Fibroblast of skin of abdomen (primary cell): Measurements from ENCODE around the gene IFNA1. TPM values are rescaled to one million over a fixed set of nuclear protein-coding genes. Genes with fewer than 3 reads are reported as not detected.
"Not testable (repeated sequence)": the region's sequence is repeated elsewhere in the genome, so short reads cannot be mapped to it uniquely, and the experiment has no call there.

Source experiments
- DNase-seq: peaks from one replicate; pipeline ENCODE4 v3.0.0-alpha.2; 2013
- polyA plus RNA-seq, 2 experiments: library from polyadenylated mRNA; unstranded; fragments of 120-200 nt; gene quantifications; one replicate each; pipeline ENCODE4 v1.2.1, GENCODE V29; 2013; ENCODE audit not compliant: insufficient read length in 2 of 2

Gene IFNA1
- 0.30 TPM for polyA plus RNA-seq (2013, experiment 1 of 2; ENCODE audit: insufficient read length)
- polyA plus RNA-seq (2013, experiment 2 of 2; ENCODE audit: insufficient read length), result 0.47 TPM

DNA sequence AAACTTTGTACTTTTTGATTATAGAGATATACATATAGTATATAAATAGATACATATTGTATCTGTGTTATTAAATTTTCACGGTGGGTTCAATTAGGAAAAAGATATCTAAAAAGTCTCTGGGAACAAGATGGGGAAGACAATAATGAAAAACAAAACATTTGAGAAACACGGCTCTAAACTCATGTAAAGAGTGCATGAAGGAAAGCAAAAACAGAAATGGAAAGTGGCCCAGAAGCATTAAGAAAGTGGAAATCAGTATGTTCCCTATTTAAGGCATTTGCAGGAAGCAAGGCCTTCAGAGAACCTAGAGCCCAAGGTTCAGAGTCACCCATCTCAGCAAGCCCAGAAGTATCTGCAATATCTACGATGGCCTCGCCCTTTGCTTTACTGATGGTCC lies at the start of gene IFNA1:
IFNA1 (plus strand) TSS at position 301 of the 400 bp plus-strand sequence; CDS start at position 370, 69 bp downstream.
- DNase-seq, result no peak

DNA sequence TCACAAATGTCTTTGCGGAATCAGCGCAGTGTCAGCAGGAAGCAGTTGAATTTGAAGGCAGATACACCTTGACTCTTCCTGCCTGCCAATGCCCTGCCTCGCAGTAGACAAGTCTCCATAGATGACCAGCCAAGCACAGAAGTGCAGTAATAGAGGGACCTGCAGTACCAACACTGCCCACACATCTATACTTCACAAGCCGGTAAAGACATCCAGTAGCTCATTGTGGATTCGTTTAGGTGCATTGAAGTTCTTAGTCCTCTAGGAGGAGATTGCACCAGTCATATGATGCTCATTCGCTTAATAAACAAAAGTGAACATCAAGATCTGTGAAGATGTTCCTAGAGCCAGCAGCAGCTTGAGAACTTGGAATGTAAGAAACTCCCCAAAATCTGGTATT lies 48.0 kb upstream of the IFNA1 start:
- DNase-seq, result peak; percentile 3

DNA sequence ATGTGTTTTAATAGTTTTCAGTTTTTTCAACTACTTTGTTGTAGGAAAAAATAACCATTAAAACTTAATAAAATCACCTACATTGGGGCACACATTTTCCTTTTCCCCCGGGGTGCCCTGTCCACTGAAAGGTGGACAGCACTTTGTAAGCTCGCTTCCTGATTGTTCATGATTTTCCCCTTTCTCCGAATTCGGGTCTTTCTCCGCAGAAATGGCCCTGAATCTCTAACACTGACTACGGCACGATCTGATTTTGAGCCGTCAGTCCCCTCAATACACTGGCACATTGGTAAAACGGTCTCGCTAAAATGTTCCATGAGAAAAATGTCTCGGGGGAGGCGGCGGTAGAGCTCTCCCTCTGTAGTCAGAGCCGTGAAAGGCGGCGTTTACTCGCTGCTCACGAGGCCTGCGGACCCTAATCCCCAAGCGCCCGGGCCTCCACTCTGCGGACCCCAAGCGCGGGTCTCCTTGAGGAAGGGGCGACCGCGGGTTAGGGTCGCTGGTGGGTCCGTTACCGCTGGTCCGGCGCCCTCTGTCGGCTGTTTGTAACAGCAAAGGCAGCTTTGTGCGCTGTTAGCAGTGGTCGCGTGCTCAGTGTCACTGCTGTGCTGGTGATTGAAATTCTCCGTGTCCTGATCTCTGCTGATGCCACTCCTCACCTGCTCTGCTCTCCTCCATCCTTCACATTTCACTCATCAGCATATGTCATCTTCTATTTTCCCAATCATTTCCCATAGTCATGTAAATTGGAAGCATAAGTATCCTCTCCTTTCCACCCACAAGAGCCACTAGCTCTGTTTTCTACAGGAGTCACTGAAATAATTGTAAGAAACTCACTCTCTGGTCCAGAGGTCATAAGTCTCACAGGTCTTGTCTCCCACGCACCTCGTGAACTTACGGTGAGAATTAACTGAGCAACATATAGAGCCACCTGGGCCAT lies 44.2 kb upstream of the IFNA1 start:
- DNase-seq, result peak; percentile 20

DNA sequence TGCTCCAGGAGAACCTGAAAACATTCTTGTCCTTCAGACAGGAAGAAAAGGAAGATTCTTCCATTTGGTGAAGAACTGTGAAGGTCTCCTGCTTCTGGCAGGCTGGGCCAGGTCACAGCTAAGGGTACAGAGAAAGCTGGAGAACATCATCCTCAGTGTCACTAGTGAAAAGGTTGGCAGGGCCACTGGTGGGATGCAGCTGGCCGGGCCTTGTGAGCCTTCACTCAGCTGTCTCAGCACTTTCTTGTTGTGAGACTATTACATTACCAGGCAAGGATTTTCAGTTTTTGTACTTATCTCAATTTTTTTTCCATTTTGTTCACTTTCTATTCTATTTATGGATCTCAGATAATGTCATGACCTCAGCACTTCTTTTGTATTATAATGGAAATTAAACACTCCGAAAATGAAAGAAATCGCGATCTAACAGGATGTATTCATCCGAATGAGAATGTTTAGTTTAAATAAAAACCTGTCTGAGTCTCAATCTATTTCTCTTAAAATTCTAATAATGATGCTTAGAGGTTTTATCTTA lies 41.2 kb upstream of the IFNA1 start:
- no peak for DNase-seq

DNA sequence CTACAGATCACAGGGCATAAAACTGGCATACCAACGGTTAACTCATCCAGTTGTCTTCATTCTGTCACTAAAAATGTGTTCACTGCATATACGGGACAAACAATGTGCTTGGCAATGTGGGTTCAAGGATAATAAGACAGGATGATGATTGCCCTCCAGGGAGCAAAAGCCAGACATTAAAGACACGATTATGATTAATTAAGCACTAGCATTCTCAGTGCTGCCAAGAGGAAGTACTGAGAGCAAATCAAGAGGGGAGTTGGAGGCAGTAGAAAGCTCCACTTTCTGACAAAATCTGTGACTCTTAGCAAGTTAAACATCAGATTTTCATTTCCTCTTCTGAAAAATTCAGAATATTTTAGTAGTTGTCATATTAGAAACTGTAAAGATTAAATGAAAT lies 40.3 kb upstream of the IFNA1 start:
- DNase-seq, result no peak

DNA sequence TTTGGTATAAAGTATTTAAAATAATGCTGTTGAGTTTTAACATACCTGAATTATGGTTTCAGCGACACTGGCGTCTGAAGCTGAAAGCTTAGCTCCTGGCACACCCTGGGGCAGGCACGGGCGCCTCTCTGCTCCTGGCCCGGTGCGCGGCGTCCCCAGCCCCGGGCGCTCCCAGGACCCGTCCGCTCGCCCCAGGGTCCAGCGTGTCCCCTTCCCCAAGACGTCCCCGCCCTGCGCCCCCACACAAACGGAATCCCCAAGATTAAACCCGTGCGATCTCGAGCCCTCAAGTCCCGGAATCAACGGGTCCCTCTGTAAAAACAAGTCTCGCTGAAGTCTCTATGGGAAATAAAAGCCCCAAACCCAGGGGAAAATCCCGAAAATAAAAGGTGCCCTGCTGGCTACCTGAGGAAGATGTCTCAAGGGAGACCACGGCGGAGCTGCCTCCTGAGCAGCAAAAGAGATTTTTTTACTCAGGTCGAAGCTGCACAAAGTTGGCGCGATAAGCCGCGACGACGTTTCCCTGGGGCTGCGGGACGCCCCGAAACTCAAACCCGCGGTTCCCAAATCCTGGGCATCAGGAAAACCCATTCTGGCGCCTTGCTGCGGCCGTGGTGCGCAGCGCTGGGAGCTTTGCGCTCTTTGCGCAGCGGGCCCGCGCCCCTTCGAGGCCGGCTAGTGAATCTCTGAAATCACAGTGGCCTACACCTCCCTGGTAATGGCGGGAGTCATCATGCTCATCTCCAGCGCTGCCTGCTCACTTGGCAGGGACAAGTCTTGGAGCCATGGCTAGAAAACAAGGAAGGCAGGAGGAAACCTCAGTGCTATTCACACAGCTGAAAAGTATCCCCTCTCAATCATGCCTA lies 37.6 kb upstream of the IFNA1 start:
- DNase-seq, result peak; percentile 14

DNA sequence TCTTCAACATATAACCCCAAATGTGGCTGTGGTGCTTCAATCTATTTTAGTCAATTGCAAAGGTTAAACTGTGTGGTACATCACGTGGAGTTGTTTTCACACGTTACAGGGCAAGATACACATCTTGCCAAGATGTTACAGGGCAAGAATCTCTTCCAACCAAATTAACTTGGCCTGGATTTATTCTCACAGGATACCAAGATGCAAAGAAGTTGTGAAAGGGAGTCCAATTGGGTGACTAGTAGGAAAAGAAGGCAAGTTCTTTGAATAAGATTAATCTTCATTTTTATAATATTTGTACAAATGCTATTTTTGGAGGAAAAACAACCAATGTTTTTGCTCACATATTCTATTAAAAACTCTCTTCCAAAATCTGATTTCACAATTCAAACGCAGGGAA lies 36.1 kb upstream of the IFNA1 start:
- DNase-seq, result no peak

DNA sequence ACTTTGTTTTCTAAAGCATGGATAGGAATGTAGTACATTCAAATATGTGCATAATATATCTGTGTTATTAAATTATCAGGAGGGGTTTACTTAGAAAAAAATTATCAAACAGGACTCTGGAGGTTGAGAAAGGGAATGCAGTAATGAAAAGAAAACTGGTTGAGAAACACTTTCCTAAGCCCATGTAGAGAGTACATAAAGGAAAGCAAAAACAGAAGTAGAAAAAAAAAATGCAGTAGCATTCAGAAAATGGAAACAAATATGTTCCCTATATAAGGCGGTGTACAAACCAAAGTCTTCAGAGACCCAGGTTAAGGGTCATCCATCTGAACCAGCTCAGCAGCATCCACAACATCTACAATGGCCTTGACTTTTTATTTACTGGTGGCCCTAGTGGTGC lies 31.4 kb upstream of the IFNA1 start, which contains the start of gene IFNA8:
IFNA8 (plus strand) TSS at position 301 of the 400 bp plus-strand sequence; CDS start at position 361, 60 bp downstream.
- DNase-seq, result no peak

DNA sequence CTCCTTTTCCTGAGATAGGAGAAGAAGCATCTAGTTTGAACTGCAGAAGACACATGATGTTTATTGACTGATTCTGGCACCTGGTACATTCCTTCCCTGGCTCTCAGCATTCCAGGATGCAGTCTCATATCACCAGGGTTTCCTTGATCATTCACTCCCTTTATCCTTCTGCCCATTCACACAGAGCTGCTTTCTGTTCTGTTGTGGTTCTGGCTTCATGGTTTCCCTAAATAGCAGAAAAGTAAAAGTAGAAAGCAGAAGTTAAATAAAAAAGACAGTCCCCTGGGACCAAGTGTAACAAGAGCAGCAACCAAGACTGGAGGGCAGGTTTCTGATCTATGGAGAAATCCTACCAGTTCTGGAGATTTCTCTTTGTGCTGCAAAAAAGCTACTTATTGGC lies 28.1 kb upstream of the IFNA1 start:
- no peak for DNase-seq

DNA sequence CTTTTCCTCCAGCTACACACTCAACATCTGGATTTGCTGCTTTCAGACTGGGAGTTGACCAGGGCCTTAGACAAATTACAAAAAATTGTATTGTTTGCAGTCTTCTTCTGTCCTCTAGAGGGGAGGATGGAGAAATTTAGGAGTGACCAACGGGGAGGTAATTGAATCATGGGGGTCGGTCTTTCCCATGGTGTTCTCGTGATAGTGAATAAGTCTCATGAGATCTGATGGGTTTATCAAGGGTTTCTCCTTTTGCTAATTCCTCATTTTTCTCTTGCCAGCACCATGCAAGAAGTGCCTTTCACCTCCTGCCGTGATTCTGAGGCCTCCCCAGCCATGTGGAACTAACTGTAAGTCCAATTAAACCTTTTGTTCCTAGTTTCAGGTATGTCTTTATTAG lies 27.1 kb upstream of the IFNA1 start:
- no peak for DNase-seq

DNA sequence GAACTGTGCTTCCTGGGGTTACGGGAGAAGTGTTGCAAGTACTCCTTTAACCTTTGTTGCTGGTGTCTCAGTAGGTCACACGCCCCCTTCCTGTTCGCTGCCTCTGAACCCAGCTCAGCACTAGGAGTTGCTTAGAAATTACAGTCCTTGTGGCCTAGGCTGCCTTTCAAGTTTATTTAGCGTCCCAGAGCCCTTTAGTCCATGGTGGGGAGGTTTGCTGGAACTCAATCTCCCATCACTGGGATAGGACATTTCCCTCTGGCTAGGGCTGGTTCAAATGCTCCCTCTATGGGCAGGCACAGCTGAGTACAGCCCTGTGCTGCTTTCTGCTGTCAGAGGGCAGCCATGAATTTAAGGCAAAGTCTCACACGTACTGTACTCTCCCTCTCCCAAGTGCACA lies 26.6 kb upstream of the IFNA1 start:
- DNase-seq, result no peak

DNA sequence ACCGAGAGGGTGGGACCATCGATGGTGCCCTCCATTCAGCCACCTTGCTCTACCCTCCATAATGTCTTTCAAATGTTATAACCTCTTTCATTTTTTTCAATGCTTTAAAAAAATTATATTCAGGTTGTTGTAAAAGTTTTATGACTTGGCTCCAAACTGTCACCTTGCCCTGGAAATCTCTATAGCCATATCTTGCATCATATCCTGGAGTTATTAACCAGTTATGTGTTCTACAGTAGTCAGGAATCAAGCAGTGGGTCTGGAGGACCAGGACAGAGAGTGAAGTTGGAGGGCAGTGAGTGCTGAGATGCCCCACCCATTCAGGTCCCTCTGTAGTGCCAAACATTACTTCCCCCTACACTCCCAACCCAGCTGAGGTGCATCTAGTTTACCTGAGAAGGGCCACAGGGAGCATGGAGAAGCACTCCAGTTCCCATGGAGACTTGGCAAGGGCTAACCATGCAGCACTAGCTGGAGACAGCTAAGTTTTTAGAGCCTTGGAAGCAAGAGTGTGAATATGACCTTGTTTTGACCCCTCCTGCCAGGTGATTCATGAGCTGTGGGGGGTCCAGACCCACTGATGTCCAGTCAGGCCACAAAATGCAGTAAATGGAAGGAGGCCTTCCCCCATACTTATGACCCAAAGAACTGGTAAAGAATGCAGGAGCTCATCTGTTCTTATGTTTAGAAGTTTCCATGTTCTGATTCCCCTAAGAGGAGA lies 25.9 kb upstream of the IFNA1 start:
- DNase-seq, result no peak

DNA sequence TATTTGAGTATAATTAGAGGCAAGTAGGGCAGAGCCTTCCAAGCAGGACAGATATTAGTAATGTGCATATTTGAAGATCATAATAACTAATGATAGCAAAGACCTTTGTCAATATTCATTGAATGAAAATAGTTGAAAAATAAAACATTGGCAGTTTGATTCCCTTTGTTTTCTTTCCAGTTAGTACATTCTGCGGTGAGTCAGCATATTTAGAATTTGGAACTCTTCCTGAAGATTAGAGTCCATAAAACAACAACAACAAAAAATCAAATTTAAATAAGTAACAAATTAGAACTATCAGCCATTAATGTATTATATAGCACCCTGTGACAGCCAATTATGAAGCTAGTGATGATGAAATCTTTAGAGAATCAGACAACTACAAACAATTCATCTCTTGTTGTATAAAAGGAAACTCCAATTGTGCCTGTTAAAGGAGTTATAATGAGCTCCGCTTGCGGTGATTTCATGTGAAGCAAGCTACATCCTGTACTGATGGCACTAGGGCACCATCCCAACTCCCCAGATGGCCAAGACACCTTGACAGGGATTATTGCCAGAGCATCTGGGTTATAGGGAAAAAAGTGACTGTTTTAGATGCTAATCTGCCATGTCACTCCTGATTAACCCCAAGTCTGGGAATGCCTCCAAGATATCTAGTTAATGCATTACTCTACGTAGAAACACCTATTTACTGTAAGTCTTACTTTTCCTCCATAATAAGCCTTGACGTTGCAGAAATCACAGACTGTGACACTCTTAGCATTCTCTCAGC lies 24.6 kb upstream of the IFNA1 start:
- peak; percentile 28 for DNase-seq

DNA sequence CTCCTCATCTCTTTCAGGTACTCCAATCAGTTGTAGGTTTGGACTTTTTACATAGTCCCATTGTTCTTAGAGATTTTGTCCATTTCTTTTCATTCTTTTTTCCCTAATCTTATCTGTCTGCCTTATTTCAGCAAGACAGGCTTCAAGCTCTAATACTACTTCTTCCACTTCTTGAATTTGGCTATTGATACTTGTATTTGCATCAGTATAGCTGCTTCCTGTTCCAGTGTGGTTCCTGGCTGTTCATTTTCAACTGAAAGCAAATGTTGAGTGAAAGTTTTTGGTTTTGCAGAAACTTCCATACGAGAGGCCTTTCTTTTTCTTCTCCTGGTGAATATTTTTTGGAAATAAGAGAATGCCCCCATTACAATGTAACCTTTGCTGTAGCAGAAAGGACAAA lies 12.0 kb upstream of the IFNA1 start:
- no peak for DNase-seq

DNA sequence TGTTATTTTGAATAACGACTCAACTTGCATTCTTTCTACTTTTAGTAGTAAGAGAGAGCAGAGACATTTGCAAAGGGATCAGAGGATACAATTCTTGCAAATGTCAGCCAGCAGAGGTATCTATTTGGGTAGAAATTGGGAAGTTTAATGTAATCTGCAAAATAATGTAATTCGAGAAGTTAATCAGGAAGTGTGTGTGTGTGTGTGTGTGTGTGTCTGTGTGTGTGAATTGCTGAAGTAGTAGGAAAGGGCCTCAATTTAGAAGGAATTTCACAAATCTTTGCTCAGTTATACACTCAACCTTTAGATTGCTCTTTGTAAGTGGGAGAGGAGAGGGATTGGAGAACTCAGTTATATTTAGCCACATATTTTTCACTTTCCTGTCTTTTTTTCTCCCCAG lies 11.0 kb upstream of the IFNA1 start:
- DNase-seq, result no peak

DNA sequence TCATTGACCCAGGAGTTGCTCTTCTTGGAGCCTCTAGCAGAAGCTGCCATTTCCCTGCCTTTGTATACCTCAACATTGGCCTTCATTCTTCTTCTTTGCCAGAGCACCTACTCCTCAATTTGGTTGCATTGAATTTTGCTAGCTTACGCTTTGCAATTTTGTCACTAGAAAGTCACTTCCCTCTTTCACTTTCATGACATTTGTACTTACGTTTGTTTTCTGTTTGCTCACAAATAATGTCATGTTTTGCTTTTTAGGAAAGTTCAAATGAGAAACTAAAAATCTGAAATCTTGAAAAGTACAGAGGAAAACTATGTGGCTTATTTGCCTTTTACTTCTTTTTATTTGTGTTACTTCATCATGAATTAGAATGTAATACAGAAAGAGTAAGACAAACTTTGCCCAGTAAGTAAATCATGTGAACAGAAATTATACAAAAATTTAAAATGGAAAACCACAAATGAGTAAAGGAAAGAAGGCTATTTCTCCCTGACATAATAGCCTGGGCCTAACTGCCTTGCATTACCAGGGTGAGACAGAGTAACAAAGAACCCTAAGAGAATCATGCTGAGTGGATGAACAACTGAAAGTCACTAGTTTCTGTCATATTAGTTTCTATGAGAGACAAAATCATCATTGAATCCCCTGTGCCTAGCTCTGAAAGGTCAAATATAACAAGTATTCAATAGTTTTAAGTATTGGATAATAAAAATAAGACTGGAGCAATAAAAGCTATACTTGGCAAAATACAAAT lies 7.4 kb upstream of the IFNA1 start:
- no peak for DNase-seq

DNA sequence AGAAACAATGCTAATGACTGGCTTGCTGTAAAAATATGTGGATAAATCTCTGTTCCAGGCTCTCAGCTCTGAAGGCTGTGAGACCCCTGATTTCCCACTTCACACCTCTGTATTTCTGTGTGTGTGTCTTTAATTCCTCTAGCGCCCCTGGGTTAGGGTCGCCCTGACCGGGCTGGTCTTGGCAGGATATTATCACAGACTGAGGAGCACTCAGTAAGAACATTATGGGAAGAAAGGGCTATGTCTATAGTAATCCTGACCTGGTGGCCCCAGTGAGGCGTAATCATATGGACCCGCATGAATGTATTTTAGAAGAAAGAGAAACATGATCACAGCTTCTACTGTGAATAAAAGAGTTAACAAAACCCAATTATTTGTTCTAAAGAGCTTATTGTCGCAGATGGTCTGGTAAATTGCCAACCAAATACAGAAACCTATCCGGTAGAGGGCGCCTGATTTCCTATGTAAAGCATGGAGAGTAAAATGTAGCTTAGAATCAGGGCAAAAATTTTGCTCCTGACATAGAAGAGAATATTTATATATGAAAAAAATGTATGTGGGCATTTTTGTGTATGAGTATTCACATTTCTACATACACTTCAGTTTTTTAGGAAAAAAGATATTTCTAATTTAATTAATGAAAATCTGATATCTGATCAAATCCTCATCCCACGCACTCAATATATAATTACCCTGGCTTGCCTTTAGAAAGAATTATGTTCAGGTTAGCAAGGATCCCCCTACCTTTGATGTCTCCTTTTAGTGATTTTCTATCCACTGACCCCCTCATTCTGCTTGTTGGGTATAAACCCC lies 5.8 kb upstream of the IFNA1 start:
- DNase-seq, result peak; percentile 68

DNA sequence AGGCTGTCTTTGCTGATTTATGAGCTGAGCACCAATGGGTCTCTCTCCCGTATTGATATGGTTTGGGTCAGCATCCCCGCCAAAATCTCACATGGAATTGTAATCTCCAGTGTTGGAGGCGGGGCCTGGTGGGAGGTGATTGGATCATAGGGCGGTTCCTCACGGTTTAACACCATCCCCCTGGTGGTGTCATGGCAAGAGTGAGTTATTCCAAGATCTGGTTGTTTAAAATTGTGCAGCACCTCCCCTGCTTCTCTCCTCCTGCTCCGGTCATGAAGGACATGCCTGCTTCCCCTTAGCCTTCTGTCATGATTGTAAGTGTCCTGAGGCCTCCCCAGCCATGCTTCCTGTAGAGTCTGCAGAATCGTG lies 5.2 kb upstream of the IFNA1 start:
- not testable (repeated sequence) for DNase-seq

DNA sequence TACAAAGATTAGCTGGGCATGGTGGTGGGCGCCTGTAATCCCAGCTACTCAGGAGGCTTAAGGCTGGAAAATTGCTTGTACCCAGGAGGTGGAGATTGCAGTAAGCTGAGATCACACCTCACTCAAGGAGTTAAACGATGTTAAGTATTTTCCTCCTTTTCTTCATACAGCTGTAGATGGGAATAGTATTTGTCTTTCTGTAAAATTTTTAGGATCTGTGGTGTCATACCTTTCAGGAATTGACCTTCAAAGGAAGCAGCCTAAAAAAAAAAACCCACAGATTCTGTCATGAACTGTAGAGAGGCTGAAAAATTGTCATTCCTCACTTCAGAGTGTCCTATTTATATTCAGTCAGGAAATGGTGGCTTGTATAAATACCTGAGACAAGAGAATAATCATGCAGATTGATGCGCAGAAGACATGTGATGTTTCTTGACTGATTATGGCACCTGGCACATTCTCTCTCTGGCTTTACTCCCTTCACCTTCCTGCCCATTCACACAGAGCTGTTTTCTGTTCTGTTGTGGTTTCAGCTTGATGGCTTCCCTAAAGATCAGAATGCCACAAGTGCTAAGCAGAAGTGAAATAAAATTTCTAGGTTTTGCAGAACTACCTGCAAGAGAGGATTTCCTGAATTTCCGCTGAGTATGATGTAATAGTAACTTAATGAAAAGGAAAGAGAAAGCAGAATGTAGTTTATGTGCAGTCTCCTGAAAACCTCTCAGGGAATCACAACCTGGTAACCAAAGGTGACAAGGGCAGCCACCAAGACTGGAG lies 3.8 kb downstream of the IFNA1 start:
- DNase-seq, result no peak
